ENCODE data around the gene CBR3. TPM values are rescaled to one million over a fixed set of nuclear protein-coding genes. Genes with fewer than 3 reads are reported as not detected.

CBR3 gene
- total RNA-seq, 1 experiment from 2014 or later = 20.1 TPM

- Histone ChIP-seq H3K27me3 (ENCODE audit: insufficient read depth, low read depth) (no peaks in the 10 kb centered on the region), H3K27ac (no peak overlapping the region), H3K36me3 (ENCODE audit: low read depth) (no peaks in the 10 kb centered on the region), H3K4me2 (no peak overlapping the region), H3F3A (ENCODE audit: insufficient read depth, low read depth) (no peaks in the 10 kb centered on the region), H4K20me1 (ENCODE audit: insufficient read depth) (no peaks in the 10 kb centered on the region), H3K79me2 (ENCODE audit: low read depth) (no peaks in the 10 kb centered on the region), H3K4me3 (no peak overlapping the region), H2AFZ (no peak overlapping the region), H3K9me3 (ENCODE audit: insufficient read depth, low read depth) (no peaks in the 10 kb centered on the region), H3K4me1 (replicated peaks; ENCODE audit: insufficient read depth) (no peaks in the 10 kb centered on the region), H3K9me2 (ENCODE audit: insufficient read depth) (no peaks in the 10 kb centered on the region)
- CTCF ChIA-PET = no interaction called here
- BruUV-seq (replicated peaks) = no TSS peak
- intact Hi-C loops (cut with micrococcal nuclease; ENCODE audit: unreplicated experiment) = no loop called here
- POLR2A ChIA-PET (ENCODE audit: unreplicated experiment) = no interaction called here
- TF ChIP-seq EZH2 (IDR thresholded peaks at IDR 0.05; ENCODE audit: low read depth) = no peak
- TF ChIP-seq, protein P1, sequence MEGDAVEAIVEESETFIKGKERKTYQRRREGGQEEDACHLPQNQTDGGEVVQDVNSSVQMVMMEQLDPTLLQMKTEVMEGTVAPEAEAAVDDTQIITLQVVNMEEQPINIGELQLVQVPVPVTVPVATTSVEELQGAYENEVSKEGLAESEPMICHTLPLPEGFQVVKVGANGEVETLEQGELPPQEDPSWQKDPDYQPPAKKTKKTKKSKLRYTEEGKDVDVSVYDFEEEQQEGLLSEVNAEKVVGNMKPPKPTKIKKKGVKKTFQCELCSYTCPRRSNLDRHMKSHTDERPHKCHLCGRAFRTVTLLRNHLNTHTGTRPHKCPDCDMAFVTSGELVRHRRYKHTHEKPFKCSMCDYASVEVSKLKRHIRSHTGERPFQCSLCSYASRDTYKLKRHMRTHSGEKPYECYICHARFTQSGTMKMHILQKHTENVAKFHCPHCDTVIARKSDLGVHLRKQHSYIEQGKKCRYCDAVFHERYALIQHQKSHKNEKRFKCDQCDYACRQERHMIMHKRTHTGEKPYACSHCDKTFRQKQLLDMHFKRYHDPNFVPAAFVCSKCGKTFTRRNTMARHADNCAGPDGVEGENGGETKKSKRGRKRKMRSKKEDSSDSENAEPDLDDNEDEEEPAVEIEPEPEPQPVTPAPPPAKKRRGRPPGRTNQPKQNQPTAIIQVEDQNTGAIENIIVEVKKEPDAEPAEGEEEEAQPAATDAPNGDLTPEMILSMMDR (conservative IDR thresholded peaks at IDR 0.05) = no peak
- no peak for DNase-seq
These were observed 32.7 kb downstream of the CBR3 start for GRCh38 chr21:36167541-36167940.

DNA sequence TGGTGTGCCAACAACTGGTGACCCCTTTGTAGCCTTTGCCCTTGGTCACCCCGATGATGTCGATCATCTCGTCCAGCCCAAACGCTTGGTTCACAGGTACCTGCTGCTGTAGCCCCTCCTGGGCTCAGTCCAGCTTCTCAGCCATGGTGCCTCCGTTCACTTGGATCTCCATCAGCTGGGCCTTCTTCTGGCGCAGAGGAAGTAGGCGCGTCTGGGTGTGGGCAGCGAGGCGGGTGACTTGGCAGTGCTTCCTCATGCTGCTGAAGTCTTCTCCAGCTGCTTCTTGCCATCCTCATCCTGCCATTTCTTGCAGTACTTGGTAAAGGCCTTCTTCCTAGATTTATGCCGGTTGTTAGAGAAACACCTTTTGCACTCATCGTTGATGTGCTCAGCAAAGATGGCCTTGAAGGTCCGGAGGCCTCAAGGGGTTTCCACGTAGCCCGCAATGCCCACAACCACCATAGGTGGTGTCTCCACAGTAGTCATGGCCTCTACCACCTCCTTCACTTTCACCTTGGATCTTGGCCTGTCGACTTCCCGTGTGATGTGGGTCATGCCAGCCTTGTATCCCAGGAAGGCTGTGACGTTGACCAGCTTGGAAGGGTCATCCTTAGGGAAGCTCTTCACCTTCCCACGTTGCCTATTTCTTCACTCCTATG, 34.7 kb downstream of the CBR3 start:
- TF ChIP-seq, protein P1 (conservative IDR thresholded peaks at IDR 0.05) = no peak
- TF ChIP-seq EZH2 (IDR thresholded peaks at IDR 0.05; ENCODE audit: low read depth) = no peak
- no peaks in the 10 kb centered on the region for H3K4me1 ChIP-seq (replicated peaks; ENCODE audit: insufficient read depth)
- H2AFZ ChIP-seq = no peak overlapping the region
- H3K36me3 ChIP-seq (ENCODE audit: low read depth) = no peaks in the 10 kb centered on the region
- H3K9me2 ChIP-seq (ENCODE audit: insufficient read depth) = no peaks in the 10 kb centered on the region
- no peaks in the 10 kb centered on the region for H4K20me1 ChIP-seq (ENCODE audit: insufficient read depth)
- no peaks in the 10 kb centered on the region for H3F3A ChIP-seq (ENCODE audit: insufficient read depth, low read depth)
- intact Hi-C loops (cut with micrococcal nuclease; ENCODE audit: unreplicated experiment) = no loop called here
- no peaks in the 10 kb centered on the region for H3K79me2 ChIP-seq (ENCODE audit: low read depth)
- no peak overlapping the region for H3K27ac ChIP-seq
- CTCF ChIA-PET = no interaction called here
- H3K4me3 ChIP-seq = no peak overlapping the region
- BruUV-seq (replicated peaks) = no TSS peak
- POLR2A ChIA-PET (ENCODE audit: unreplicated experiment) = no interaction called here
- no peaks in the 10 kb centered on the region for H3K27me3 ChIP-seq (ENCODE audit: insufficient read depth, low read depth)
- H3K9me3 ChIP-seq (ENCODE audit: insufficient read depth, low read depth) = no peaks in the 10 kb centered on the region
- no peak for DNase-seq
- H3K4me2 ChIP-seq = no peak overlapping the region

DNA sequence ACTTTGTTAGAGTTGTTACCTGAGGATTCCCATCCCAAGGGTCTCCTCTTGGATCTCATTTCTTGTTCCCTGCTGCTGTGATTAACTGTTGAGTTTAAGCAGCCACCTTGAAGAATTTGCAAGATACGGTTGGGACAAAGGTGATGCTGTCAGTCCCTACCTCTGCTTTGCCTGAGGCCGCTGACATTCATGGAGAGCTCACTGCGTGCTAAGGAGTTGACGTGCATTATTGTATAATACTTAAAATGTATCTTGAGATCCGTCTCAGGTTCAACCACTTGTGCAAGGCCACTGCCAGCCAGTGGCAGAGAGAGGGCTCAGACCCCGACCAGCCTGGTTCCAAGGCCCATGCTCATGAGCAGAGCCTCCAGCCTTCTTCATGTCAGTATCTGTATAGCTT, 35.9 kb downstream of the CBR3 start:
- CTCF ChIA-PET = no interaction called here
- intact Hi-C loops (cut with micrococcal nuclease; ENCODE audit: unreplicated experiment) = no loop called here

More for the DNA sequence above, 35.9 kb downstream of the CBR3 start:
- H3K36me3 ChIP-seq (ENCODE audit: low read depth) = no peaks in the 10 kb centered on the region
- no peak overlapping the region for H2AFZ ChIP-seq
- no peak overlapping the region for H3K27ac ChIP-seq
- H3K4me1 ChIP-seq (replicated peaks; ENCODE audit: insufficient read depth) = no peaks in the 10 kb centered on the region
- no TSS peak for BruUV-seq (replicated peaks)
- no peaks in the 10 kb centered on the region for H3K9me3 ChIP-seq (ENCODE audit: insufficient read depth, low read depth)
- H3K4me3 ChIP-seq = no peak overlapping the region
- no peaks in the 10 kb centered on the region for H3K27me3 ChIP-seq (ENCODE audit: insufficient read depth, low read depth)
- no peaks in the 10 kb centered on the region for H3K79me2 ChIP-seq (ENCODE audit: low read depth)
- no peaks in the 10 kb centered on the region for H4K20me1 ChIP-seq (ENCODE audit: insufficient read depth)
- H3K9me2 ChIP-seq (ENCODE audit: insufficient read depth) = no peaks in the 10 kb centered on the region
- DNase-seq = no peak
- no peaks in the 10 kb centered on the region for H3F3A ChIP-seq (ENCODE audit: insufficient read depth, low read depth)
- no peak overlapping the region for H3K4me2 ChIP-seq
- POLR2A ChIA-PET (ENCODE audit: unreplicated experiment) = no interaction called here
- TF ChIP-seq, protein P1 (conservative IDR thresholded peaks at IDR 0.05) = no peak
- TF ChIP-seq EZH2 (IDR thresholded peaks at IDR 0.05; ENCODE audit: low read depth) = no peak

Data from PC-9 (cell line).